GM19455 (cell line): Measurements from ENCODE around the gene SUZ12.
"Not testable (repeated sequence)": the region's sequence is repeated elsewhere in the genome, so short reads cannot be mapped to it uniquely, and the experiment has no call there.

ENCODE experiments used
- ATAC-seq: cut with Tn5 transposase; IDR thresholded peaks from one replicate; pipeline ENCODE4 v1.9.1; 2021; ENCODE audit not compliant: unreplicated experiment

The SUZ12 gene

GRCh38 chr17:31936615-31937609 is at the start of gene SUZ12:
Gene SUZ12 (plus strand): TSS chr17:31937007. CDS start chr17:31937247, 240 bp downstream.
- ATAC-seq = peak; percentile 95

- no peak for ATAC-seq
These were observed 48.7 kb upstream of the SUZ12 start for GRCh38 chr17:31888124-31888523.

GRCh38 chr17:31900877-31901276 is 35.9 kb upstream of the SUZ12 start:
- ATAC-seq = no peak

GRCh38 chr17:31902693-31903092 is 34.1 kb upstream of the SUZ12 start:
- no peak for ATAC-seq

GRCh38 chr17:31903401-31903800 is 33.4 kb upstream of the SUZ12 start:
- no peak for ATAC-seq

- ATAC-seq = no peak
These were observed 29.4 kb upstream of the SUZ12 start for GRCh38 chr17:31907342-31907962.

- ATAC-seq = no peak
These were observed 28.4 kb upstream of the SUZ12 start for GRCh38 chr17:31908386-31908785.

- ATAC-seq = not testable (repeated sequence)
These were observed 24.1 kb upstream of the SUZ12 start for GRCh38 chr17:31912705-31913104.

- no peak for ATAC-seq
These were observed 21.2 kb upstream of the SUZ12 start for GRCh38 chr17:31915456-31916100.

GRCh38 chr17:31916491-31917064 is 20.2 kb upstream of the SUZ12 start:
- ATAC-seq = no peak

- no peak for ATAC-seq
These were observed 19.7 kb upstream of the SUZ12 start for GRCh38 chr17:31917065-31917529.

- not testable (repeated sequence) for ATAC-seq
These were observed 19.1 kb upstream of the SUZ12 start for GRCh38 chr17:31917721-31918120.

GRCh38 chr17:31918701-31919128 is 18.1 kb upstream of the SUZ12 start:
- no peak for ATAC-seq

GRCh38 chr17:31919802-31920525 is 16.8 kb upstream of the SUZ12 start:
- ATAC-seq = no peak

GRCh38 chr17:31926100-31926729 is 10.6 kb upstream of the SUZ12 start:
- no peak for ATAC-seq

- ATAC-seq = no peak
These were observed 5.1 kb upstream of the SUZ12 start for GRCh38 chr17:31931756-31932155.

GRCh38 chr17:31935512-31935911 is 1.3 kb upstream of the SUZ12 start:
- no peak for ATAC-seq

GRCh38 chr17:31937926-31938641 is 1.3 kb downstream of the SUZ12 start:
- ATAC-seq = not testable (repeated sequence)

GRCh38 chr17:31941916-31942315 is 5.1 kb downstream of the SUZ12 start:
- not testable (repeated sequence) for ATAC-seq
